HG03432 (cell line): ENCODE data around the gene TMEM19.
"Not testable (repeated sequence)": the region's sequence is repeated elsewhere in the genome, so short reads cannot be mapped to it uniquely, and the experiment has no call there.

Source experiments
- ATAC-seq: cut with Tn5 transposase; IDR thresholded peaks from one replicate; pipeline ENCODE4 v1.9.1; 2021; ENCODE audit warnings: mild to moderate bottlenecking, moderate library complexity; ENCODE audit not compliant: unreplicated experiment

TMEM19 gene

GRCh38 chr12:71664411-71665089, 21.3 kb upstream of the TMEM19 start:
- ATAC-seq = peak; percentile 15

GRCh38 chr12:71665090-71665463, 20.8 kb upstream of the TMEM19 start:
- no peak for ATAC-seq

GRCh38 chr12:71666259-71666658, 19.6 kb upstream of the TMEM19 start:
- no peak for ATAC-seq

DNA sequence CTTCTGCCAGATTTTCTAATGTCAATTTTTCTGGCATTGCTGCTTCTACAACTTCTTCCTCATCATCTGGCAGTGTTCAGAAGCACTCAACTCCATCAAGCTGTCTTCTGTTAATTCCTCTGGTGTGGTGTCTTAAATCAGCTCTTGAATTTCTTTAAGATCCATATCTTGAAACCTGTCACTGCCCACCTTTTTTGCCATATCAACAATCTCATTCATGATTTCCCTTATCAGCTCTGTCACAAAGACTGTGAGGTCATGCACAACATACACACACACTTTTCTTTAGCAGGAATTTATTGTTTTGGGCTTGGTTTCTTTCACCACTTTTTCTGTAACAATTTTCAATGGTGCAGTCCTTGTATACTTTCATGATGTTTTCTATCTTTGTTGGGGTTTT, 14.6 kb upstream of the TMEM19 start:
- ATAC-seq = no peak

DNA sequence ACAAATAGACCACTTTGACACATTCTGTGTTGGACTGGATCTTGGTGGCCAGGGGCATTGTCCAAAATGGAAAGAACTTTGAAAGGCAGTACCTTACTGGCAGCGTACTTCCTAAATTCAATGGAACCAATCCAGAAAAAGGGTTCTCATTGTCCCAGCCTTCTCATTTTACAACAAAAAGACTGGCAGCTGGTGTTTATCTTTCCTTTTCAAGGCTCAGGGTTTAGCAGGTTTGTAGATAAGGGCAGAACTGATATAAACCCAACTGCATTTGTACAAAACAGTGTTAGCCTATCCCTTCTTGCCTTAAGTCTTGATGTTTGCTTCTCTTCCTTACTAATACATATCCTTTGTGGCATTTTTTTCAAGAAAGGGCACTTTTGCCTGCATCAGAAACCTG, 14.1 kb upstream of the TMEM19 start:
- ATAC-seq = no peak

DNA sequence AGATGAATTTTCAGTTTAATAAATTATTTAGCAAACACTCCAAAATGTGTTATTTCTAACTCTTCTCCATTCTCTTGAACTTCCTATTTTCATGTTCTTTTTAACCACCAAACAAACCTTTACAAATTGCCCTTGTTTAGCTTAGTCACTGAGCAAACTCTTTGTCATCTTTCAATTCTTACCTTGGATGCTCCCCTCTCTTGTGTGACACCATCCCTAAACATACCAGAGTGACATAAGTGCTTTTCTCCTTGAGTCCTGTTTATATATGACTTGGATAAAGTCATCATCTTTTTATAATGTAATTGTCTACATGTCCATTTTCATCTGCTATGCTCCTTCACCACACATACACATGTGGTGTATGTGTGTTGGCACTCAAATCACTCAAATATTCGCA, 3.4 kb upstream of the TMEM19 start:
- no peak for ATAC-seq

- no peak for ATAC-seq
Measured at GRCh38 chr12:71683633-71684032, 2.2 kb upstream of the TMEM19 start.

DNA sequence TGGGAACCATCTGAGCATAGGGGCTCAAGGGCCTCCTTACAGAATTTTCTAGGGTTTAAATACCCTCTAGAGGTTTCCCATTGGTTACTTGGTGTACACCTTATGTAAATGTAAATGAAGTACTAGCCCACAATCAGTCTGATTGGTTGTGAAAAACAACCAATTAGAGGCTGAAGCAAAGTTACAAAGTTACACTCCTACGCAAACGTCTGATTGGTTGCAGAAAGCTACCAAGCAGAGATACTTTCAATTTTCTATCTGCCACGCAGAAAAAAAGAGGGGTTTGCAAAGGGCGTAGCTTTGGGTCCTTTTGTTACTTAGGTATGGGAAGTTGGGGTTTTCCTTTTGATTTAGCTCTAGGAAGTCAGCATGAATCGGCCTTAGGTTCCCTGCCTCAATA, 1.8 kb upstream of the TMEM19 start:
- ATAC-seq = no peak

DNA sequence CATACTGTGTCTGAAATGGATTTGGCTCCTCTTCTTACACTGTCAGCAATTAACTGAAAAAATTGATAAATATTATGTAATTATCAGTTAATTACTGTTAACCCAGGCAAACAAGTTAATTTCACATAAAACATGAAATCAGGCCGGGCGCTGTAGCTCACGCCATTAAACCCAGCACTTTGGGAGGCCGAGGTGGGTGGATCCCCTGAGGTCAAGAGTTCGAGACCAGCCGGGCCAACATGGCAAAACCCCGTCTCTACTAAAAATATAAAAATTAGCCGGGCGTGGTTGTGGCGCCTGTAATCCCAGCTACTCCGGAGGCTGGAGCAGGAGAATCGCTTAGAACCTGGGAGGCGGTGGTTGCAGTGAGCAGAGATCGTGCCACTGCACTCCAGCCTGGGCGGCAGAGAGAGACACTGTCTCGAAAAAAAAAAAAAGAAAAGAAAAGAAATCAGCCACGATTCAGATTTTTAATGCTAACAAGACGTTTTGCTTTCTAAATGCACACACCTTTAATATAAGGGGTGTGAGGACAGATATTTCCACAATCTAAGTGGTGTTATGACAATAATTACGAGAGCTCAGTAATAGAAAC, 473 bp upstream of the TMEM19 start:
- ATAC-seq = no peak

GRCh38 chr12:71686658-71687025, 760 bp downstream of the TMEM19 start:
- no peak for ATAC-seq

- not testable (repeated sequence) for ATAC-seq
Measured at GRCh38 chr12:71687172-71687571, 1.3 kb downstream of the TMEM19 start.

DNA sequence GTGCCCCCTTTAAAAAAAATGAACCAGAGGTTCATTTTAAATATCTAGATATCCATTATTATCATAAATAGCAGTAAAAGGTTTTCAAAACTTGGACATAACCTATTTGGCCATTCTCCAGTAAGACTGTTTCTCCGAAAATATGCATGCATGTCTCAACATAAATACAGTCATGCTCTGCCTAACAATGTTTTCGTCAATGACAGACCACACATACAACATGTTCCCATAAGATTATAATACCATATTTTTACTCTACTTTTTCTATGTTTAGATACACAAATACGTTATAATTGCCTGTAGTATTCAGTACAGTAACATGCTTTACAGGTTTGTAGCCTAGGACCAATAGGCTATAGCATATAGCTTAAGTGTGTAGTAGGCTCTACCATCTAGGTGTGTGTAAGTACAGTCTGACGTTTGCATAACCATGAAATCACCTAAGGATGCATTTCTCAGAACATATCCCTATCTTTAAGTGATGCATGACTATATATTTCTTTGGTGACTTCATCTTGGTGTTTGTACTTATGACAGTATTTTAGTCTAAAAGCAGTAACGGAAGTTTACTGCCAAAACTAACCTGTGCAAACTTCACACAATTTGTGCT, 3.2 kb downstream of the TMEM19 start:
- ATAC-seq = no peak

DNA sequence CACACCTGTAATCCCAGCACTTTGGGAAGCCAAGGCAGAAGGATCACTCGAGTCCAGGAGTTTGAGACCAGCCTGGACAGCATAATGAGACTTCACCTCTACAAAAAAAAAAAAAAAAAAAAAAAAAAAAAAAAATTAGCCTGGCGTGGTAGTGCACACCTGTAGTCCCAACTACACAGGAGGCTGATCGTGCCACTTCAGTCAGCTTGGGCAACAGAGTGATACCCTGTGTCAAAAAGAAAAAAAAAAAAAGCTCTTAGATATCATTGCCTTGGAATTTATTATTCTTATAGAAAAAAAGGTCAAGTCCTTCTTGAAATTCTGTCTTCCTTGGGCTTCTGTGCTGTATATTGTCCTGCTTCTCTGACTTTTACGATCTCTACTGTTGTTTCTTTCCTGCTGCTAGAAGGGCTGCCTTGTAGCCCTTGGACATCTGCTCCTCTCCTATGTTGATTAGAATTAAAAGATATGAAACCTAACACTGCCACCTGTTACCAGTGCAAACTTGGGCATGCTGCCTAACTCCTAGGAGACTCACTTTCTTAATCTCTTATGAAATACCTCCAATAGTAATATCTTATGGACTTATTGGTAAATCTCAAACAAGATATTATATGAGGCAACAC, 5.7 kb downstream of the TMEM19 start:
- no peak for ATAC-seq

- no peak for ATAC-seq
Measured at GRCh38 chr12:71693126-71693525, 7.2 kb downstream of the TMEM19 start.

DNA sequence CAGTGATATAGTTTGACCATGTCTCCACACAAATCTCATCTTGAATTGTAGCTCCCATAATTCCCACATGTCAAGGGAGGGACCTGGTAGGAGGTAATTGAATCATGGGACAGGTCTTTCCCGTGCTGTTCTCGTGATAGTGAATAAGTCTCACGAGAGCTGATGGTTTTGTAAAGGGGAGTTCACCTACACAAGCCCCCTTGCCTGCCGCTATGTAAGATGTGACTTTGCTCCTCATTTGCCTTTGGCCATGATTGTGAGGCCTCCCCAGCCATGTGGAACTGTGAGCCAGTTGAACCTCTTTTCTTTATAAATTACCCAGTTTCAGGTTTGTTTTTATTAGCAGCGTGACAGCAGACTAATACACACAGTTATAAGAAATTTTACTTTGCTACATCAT, 7.8 kb downstream of the TMEM19 start:
- peak; percentile 21 for ATAC-seq

GRCh38 chr12:71694099-71694820, 8.4 kb downstream of the TMEM19 start:
- peak; percentile 92 for ATAC-seq

- no peak for ATAC-seq
Measured at GRCh38 chr12:71695782-71696181, 9.9 kb downstream of the TMEM19 start.

DNA sequence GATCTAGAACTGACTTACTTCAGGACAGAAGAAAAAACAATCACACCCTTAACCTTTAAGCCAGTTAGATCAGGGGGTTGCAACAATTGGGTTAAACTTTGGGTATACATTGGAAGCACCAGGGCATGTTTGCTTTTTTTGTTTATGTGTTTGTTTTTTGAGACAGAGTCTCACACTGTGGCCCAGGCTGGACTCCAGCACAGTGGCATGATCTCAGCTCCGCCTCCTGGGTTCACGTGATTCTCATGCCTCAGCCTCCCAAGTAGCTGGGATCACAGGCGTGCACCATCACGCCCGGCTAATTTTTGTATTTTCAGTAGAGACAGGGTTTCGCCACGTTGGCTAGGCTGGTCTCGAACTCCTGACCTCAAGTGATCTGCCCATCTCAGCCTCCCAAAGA, 16.3 kb downstream of the TMEM19 start:
- not testable (repeated sequence) for ATAC-seq

DNA sequence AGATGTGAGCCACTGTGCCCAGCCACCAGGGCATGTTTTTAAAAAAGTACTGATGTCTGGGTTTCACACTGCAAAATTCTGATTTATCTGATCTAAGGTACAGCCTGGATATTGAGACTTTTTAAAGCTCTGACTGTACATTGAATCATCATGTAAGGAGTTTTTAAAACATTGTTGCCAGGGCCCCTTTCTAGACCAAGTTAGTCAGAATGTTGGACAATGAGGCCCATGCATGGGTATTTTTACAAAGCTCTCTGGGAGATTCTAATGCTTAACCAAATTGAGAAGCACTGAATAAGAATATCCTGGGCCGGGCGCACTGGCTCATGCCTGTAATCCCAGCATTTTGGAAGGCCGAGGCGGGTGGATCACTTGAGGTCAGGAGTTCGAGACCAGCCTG, 16.7 kb downstream of the TMEM19 start:
- ATAC-seq = no peak

DNA sequence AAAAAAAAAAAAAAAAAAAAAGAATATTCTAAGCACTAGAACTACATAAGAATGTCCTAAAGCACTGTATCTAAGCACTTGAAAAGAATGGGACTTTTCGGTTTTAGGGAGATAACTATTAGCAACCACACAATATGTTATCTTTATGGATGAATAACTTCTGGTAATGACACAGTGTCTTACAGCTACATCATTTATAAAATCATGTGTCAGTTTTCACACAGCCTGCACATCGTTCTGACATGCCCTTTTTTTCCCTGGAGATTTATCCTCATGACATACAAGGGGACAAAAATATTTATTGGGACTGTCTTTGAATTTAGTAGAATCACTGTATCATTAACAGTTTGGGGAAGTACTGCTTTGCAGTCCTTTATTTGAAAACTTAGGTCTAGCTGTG, 17.3 kb downstream of the TMEM19 start:
- ATAC-seq = no peak

- ATAC-seq = no peak
Measured at GRCh38 chr12:71704920-71705319, 19.0 kb downstream of the TMEM19 start.

DNA sequence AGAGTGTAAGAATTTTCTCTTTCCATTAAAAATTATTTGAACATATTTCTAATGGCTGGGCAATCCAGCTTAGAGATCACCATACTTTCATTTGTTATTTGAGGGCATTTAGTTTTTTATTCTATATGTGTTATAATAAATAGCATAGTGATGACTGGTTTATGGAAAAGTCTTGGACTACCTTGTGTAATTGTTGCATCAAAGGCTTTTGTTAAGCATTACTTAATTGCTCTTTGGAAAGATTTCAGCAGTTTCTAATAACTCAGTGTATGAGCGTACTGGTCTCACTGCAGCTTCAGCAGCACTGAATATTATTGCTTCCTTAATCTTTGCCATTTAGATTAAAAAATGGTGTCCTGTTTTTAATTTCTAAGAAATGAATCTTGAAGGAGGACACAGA, 22.8 kb downstream of the TMEM19 start:
- ATAC-seq = no peak
